Upper lobe of right lung (tissue), 1 donor: ENCODE measurements around the gene ZNF438. TPM values are rescaled to one million over a fixed set of nuclear protein-coding genes. Genes with fewer than 3 reads are reported as not detected.

Experiments
- ATAC-seq: fragments of 200-7000 bp; cut with Tn5 transposase; one replicate; pipeline ENCODE4 v1.9.1; 2020; ENCODE audit warnings: mild to moderate bottlenecking, moderate library complexity
- DNase-seq: peaks from one replicate; pipeline ENCODE4 v3.0.0-alpha.2; 2020
- H3K27ac ChIP-seq: fragments of 200-600 bp; one replicate; pipeline ENCODE4 v1.8.0; 2022
- H3K27me3 ChIP-seq: fragments of 200-600 bp; one replicate; pipeline ENCODE4 v1.8.0; 2022; ENCODE audit warnings: mild to moderate bottlenecking
- H3K36me3 ChIP-seq: fragments of 200-600 bp; one replicate; pipeline ENCODE4 v1.8.0; 2022
- H3K4me1 ChIP-seq: fragments of 200-600 bp; one replicate; pipeline ENCODE4 v1.8.0; 2022
- H3K4me3 ChIP-seq: fragments of 200-600 bp; one replicate; pipeline ENCODE4 v1.8.0; 2022; ENCODE audit warnings: mild to moderate bottlenecking
- H3K9me3 ChIP-seq: fragments of 200-600 bp; one replicate; pipeline ENCODE4 v1.8.0; 2022
- intact Hi-C: fragments of 100-400 bp; cut with DNase I; formaldehyde crosslinking; loops from one replicate; pipeline ENCODE4 v1.11.0; 2022
- total RNA-seq: library from RNA; stranded (reverse); fragmentation: NEBNext Ultra II Directional; extraction: Animal tissue kit (Norgen Biotek cat#: 25700); gene quantifications from one replicate; pipeline ENCODE4 v1.2.1, GENCODE V29; 2021
- TF ChIP-seq, protein P1 (sequence below): fragments of 200-600 bp; IDR thresholded peaks from one replicate; pipeline ENCODE4 v1.8.0; 2022; ENCODE audit warnings: antibody characterized with exemption
- donor health status: DM: no; HTN: yes; CAD: no; lungs with severe emphysema.

The ZNF438 gene
- total RNA-seq, 1 donor from 2014 or later, result 14.4 TPM

DNA sequence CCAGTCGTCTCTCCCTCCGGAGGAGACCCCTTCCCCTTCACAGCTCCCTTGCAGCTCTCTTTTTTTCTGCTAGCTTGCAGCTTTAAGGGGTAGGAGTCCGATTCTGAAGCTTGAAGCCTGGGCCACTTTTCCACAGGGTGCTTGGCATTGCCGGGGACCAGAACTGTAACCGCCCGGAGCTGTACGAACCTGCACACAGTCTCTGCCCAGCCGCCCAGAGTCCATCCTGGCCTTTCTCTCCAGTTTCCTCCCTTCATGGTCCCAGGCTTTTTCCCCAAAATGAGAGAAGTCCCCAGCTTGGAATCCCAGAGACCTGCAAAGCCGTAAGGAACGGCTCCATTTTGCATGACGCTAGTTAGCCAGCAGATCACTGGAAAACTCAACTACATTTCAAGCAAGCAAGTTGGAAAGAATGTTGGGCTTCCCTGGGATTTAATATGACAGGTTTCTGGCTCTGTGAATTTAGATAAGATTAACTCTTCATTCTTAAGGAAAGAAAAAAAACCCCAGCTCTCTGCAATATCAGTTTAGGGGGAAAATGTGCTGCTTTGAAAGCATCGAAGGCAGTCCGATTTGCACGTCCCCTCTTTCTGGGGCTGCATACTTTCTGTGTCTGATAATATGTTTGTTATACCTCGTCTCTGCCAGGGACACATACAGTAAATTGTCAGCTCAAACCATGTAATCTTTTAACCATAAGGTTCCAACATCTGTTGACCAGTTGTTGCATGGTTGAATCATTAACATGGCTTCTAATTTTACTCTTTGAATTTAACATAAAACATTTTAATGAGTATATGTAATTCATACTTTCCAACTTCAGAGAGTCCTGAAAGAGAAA, 212.1 kb downstream of the ZNF438 start:
- H3K27ac ChIP-seq, result peak overlapping the region; percentile 42
- intact Hi-C loops, result no loop called here
- no peaks in the 10 kb centered on the region for H3K9me3 ChIP-seq
- H3K36me3 ChIP-seq, result no peaks in the 10 kb centered on the region
- TF ChIP-seq, protein P1, sequence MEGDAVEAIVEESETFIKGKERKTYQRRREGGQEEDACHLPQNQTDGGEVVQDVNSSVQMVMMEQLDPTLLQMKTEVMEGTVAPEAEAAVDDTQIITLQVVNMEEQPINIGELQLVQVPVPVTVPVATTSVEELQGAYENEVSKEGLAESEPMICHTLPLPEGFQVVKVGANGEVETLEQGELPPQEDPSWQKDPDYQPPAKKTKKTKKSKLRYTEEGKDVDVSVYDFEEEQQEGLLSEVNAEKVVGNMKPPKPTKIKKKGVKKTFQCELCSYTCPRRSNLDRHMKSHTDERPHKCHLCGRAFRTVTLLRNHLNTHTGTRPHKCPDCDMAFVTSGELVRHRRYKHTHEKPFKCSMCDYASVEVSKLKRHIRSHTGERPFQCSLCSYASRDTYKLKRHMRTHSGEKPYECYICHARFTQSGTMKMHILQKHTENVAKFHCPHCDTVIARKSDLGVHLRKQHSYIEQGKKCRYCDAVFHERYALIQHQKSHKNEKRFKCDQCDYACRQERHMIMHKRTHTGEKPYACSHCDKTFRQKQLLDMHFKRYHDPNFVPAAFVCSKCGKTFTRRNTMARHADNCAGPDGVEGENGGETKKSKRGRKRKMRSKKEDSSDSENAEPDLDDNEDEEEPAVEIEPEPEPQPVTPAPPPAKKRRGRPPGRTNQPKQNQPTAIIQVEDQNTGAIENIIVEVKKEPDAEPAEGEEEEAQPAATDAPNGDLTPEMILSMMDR, result no peak
- H3K4me1 ChIP-seq, result peaks cover 21% of the 10 kb centered on the region
- H3K4me3 ChIP-seq, result peak overlapping the region; percentile 5
- DNase-seq (no peak), ATAC-seq (no peak)
- H3K27me3 ChIP-seq, result no peaks in the 10 kb centered on the region

DNA sequence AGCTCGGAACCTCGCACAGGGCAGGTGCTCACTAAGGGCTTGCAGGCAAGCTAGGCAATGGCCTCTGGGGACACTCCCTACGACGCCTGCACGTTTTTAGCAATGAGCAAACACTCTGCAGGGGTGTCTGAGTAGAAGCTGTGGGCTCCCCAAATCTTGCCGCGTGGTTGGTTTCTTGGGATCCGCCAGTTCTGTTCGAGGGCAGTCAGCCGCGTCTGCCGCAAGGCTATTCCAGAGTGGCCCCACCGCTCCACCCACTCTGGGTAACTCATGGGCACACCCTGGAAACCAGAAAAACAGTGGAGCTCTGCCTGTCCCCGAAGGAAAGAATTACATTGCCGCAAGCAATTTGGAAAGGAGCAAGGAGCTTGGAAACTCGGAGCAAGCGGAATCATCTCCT, 212.8 kb downstream of the ZNF438 start:
- peaks cover 21% of the 10 kb centered on the region for H3K4me1 ChIP-seq
- no peak overlapping the region for H3K4me3 ChIP-seq

DNA sequence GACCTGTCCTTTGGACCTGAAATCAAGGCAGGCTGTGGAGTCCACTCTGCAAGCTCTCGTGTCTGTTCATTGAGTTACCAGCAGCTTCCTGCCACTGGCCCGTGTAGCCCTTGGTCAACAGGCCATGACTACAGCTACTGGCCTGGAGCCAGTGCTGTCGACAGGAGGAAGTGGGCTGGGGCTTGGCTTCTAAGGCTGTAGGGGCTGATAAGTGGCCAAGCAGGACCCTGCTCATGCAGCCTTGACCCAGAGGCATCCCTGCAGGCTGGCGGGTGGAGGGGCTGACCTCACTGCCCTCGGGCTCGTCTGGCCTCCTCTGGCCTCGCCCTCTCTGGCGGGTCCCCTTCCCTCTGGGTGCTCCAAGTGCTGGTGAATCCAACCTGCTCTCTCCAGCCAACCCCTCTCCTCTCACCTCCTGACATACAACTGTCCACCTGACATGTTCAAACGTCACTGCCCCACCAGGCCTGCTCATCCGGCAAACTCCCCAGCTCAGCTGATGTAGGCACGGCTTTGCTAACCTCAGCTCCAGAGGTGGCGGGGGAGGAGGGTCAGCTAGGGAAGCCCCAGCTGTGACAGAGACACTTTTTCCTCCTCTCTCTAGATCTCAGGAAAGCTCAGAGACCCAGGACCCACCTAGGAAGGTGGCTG, 213.5 kb downstream of the ZNF438 start:
- no peaks in the 10 kb centered on the region for H3K9me3 ChIP-seq
- ATAC-seq (peak; percentile 55), DNase-seq (no peak)
- intact Hi-C loops, result no loop called here
- TF ChIP-seq, protein P1, result no peak
- H3K27me3 ChIP-seq, result no peaks in the 10 kb centered on the region
- H3K4me3 ChIP-seq, result no peak overlapping the region
- peaks cover 21% of the 10 kb centered on the region for H3K4me1 ChIP-seq
- H3K27ac ChIP-seq, result no peak overlapping the region
- no peaks in the 10 kb centered on the region for H3K36me3 ChIP-seq

More for the DNA sequence above, 212.8 kb downstream of the ZNF438 start:
- no peak for ATAC-seq
- DNase-seq, result no peak
- TF ChIP-seq, protein P1, result no peak
- H3K27me3 ChIP-seq, result no peaks in the 10 kb centered on the region
- intact Hi-C loops, result no loop called here
- no peaks in the 10 kb centered on the region for H3K36me3 ChIP-seq
- no peak overlapping the region for H3K27ac ChIP-seq
- H3K9me3 ChIP-seq, result no peaks in the 10 kb centered on the region

DNA sequence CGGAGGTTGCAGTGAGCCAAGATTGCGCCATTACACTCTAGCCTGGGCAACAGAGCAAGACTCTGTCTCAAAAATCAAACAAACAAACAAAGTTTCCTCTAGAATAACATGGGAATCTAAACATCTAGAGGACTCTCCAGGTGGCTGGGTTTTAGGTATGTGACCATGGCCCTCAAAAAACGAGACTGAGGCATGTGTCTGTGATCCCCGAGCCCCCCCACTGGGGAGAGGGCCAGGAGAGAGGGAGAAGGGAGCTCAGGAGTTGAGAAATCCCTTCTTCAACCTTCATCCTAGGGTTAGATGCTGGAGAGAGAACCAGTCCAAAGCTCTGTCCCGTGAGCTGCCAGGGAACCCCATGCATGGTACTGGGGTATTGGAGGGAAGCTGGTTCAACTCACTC, 214.1 kb downstream of the ZNF438 start:
- no peaks in the 10 kb centered on the region for H3K9me3 ChIP-seq
- DNase-seq, result no peak
- H3K27ac ChIP-seq, result no peak overlapping the region
- no peaks in the 10 kb centered on the region for H3K27me3 ChIP-seq
- no peak for ATAC-seq
- TF ChIP-seq, protein P1, result no peak
- intact Hi-C loops, result no loop called here
- H3K4me1 ChIP-seq, result peaks cover 22% of the 10 kb centered on the region
- no peak overlapping the region for H3K4me3 ChIP-seq
- no peaks in the 10 kb centered on the region for H3K36me3 ChIP-seq

DNA sequence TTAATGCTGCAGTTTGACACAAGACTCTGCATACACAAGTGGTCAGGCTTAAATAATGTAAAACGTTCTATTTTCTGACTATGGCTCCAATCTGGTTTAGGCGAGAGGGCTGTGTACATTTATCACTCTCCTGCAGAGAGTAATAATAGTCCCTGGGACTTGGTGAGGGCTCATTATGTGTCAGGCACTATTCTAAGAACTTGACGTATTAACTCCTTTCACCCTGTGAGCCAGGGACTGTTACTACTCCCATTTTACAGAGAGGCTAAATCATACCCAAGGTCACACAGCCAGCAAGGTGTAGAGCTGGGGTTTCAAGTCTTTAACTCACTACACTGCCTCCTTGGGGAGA, 214.9 kb downstream of the ZNF438 start:
- Histone ChIP-seq H3K36me3 (no peaks in the 10 kb centered on the region), H3K4me3 (no peak overlapping the region), H3K27ac (no peak overlapping the region), H3K27me3 (no peaks in the 10 kb centered on the region), H3K9me3 (no peaks in the 10 kb centered on the region), H3K4me1 (peaks cover 30% of the 10 kb centered on the region)
- DNase-seq, result no peak
- intact Hi-C loops, result no loop called here
- TF ChIP-seq, protein P1, result no peak
- no peak for ATAC-seq
